Measurements from ENCODE around the gene DCTN2.

DNA sequence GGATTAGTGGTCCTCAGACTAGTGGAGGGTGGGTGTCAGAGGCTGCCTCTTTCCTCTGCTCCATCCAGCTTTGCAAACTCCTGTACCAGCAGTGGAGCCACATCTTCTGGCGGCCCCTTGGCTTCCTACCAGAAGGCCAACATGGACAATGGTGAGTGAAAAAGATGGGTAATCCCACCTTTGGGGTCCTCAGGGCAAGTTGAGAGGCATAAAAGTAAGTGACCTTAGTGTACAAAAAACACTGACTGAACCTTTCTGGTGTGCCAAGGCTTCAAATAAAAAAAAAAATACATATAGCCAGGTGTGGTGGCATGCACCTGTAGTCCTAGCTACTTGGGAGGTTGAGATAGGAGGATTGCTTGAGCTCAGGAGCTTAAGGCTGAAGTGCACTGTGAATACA, 34.8 kb upstream of the DCTN2 start:
- TF ChIP-seq EZH2 (IDR thresholded peaks at IDR 0.05; ENCODE audit: insufficient read depth, poor library complexity, severe bottlenecking): no peak
- TF ChIP-seq EZH2phosphoT487 (IDR thresholded peaks at IDR 0.05; ENCODE audit: insufficient read depth, low read depth): no peak
